Measurements from ENCODE around the gene SH3BP4.

The SH3BP4 gene

DNA sequence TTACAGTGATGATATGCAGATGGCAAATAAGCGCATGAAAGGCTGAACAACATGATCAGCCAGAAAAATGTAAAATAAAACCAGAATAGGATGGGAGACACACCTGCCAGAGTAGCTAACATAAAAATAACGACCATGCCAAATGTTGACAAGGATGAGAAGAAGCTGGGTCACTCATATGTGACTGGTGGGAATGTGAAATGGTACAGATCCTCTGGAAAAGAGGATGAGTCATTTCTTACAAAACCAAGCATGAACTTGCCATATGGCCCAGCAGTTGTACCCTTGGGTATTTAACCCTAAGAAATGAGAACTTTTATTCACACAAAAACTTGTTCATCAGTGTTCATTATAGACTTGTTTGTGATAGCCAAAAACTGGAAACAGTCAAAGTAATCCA lies 143.8 kb downstream of the SH3BP4 start:
- no peak for DNase-seq

DNA sequence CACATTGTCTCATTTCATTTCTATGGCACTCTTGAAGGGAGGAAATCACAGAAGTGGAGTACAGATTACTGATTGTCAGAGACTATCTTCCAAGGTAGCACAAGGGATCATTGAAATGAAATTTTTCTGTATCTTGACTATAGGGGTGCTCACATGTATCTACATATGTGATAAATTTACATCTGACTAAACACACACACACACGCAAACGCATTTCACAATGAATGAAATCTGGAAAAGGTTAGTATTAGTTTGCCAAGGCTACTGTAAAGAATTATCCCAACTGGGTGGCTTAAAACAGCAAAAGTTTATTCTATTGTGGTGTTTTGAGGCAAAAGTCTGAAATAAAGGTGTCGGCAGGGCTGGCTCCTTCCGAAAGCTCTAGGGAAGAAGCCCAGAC lies 144.6 kb downstream of the SH3BP4 start:
- no peak for DNase-seq

DNA sequence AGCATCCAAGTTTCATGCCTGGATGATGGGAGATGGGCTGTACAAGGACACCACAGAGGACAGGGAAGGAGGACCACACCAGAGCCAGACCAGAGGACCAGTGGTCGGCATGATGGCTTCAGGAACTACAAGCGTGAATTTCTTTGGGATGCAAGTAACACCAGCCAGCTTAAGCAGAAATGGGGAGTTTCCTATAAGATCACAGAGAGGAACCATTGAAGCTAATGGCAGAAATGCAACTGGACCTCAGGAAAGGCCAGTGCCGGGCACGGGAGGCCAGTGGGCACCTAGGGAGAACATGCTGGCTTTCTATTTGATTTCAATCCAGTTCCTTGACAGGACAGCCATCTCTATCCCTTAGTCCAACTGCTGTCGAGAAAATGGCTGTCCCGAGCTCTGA lies 145.4 kb downstream of the SH3BP4 start:
- no peak for DNase-seq

GRCh38 chr2:235098269-235098668 lies 146.5 kb downstream of the SH3BP4 start:
- DNase-seq, result peak; percentile 10

DNA sequence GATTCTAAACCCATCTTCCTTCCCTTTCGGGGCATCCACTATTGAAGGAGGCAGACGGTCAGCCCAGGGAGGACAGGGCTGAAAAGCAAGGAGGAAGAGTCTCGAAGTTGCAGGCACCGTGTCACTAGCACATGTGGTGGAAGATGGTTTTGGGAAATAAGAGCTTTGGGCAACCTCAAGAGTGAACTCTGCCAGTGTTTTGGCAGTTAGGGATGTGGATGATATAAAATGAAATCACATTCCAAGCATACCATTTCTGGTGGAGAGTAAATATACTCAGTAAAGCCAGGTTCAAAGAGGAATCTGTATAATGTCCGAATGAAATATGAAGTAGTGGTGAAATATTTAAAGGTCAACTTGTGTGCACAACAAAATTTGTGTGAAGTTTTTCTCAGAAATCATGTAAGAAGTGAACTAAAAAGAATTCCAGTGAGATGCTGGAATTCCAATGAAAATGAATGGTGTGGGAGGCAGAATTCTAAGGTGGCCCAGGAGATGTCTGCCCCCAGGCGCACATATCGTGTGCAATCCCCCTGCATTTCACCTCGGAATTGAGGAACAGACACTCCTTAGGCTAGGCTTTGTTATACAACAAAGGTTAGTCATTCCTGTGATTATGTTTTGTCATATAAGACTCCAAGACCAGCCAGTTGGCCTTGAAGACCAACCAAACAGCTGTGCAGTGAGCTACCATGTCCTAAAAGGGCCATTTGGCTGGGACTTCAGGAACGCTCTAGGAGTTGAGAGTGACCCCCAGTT lies 147.1 kb downstream of the SH3BP4 start:
- no peak for DNase-seq

DNA sequence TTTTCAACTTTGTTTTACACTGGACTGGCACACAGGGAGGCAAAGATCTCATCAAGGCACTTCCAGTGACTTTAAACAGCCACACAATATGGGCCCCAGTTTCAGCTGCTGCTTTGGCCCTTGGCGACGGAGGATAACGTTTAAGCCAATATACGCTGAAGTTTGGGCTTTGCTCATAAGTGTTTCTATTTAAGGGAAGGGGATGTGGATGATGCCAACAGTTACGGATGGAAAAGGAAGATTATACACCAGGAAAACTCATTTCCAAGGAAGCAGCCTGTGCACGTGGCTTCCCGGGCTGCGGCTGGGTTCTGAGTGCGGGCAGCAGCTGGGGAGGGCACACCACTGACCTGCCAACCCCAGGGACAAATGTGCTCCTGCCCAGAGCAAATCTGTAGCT lies 151.1 kb downstream of the SH3BP4 start:
- DNase-seq, result no peak
